ENCODE data around the gene VGF.

VGF gene

GRCh38 chr7:101138213-101138870 lies 27.0 kb downstream of the VGF start (continued):
- TF ChIP-seq ZNF354C (tag by site-specific recombination; IDR thresholded peaks at IDR 0.05; ENCODE audit: borderline replicate concordance, low read depth) (no peak), MYNN (tag by site-specific recombination; IDR thresholded peaks at IDR 0.05; ENCODE audit: borderline replicate concordance) (no peak), ZSCAN4 (tag by site-specific recombination; IDR thresholded peaks at IDR 0.05) (peak; percentile 54; the same call in 1 of the 2 replicates), INSM2 (tag by site-specific recombination; IDR thresholded peaks at IDR 0.05) (peak; percentile 92), ZNF138 (tag by site-specific recombination; IDR thresholded peaks at IDR 0.05; ENCODE audit: borderline replicate concordance) (no peak), ZBTB49 (tag by site-specific recombination; IDR thresholded peaks at IDR 0.05; ENCODE audit: low read depth) (no peak), ZNF580 (tag by site-specific recombination; IDR thresholded peaks at IDR 0.05) (peak; percentile 70), ZNF558 (tag by site-specific recombination; IDR thresholded peaks at IDR 0.05) (peak; percentile 89), GLIS2 (tag by site-specific recombination; IDR thresholded peaks at IDR 0.05) (peak; percentile 45; the same call in 1 of the 2 replicates), HOXC10 (CRISPR knock-in tag; IDR thresholded peaks at IDR 0.05) (no peak), SP2 (tag by site-specific recombination; IDR thresholded peaks at IDR 0.05) (peak; percentile 58), TRIM28 (IDR thresholded peaks at IDR 0.05; ENCODE audit: borderline replicate concordance, low read length) (no peak), ZNF501 (tag by site-specific recombination; IDR thresholded peaks at IDR 0.05) (peak; percentile 94), ZBTB20 (tag by site-specific recombination; IDR thresholded peaks at IDR 0.05) (no peak), ZNF133 (tag by site-specific recombination; IDR thresholded peaks at IDR 0.05) (no peak), GLI4 (tag by site-specific recombination; IDR thresholded peaks at IDR 0.05) (no peak), ZNF24 (tag by site-specific recombination; IDR thresholded peaks at IDR 0.05) (peak; percentile 95), ZNF26 (tag by site-specific recombination; IDR thresholded peaks at IDR 0.05) (no peak), ZNF548 (tag by site-specific recombination; IDR thresholded peaks at IDR 0.05) (no peak), SP7 (tag by site-specific recombination; IDR thresholded peaks at IDR 0.05) (peak; percentile 97), ZNF146 (tag by site-specific recombination; IDR thresholded peaks at IDR 0.05) (0 out of 2 replicates have a peak, but pooled peaks have one; percentile 36), PRDM4 (tag by site-specific recombination; IDR thresholded peaks at IDR 0.05) (peak; percentile 65), ZNF623 (tag by site-specific recombination; IDR thresholded peaks at IDR 0.05) (peak; percentile 25; the same call in 1 of the 2 replicates)
- TF ChIP-seq, protein P1, sequence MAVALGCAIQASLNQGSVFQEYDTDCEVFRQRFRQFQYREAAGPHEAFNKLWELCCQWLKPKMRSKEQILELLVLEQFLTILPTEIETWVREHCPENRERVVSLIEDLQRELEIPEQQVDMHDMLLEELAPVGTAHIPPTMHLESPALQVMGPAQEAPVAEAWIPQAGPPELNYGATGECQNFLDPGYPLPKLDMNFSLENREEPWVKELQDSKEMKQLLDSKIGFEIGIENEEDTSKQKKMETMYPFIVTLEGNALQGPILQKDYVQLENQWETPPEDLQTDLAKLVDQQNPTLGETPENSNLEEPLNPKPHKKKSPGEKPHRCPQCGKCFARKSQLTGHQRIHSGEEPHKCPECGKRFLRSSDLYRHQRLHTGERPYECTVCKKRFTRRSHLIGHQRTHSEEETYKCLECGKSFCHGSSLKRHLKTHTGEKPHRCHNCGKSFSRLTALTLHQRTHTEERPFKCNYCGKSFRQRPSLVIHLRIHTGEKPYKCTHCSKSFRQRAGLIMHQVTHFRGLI (tag by site-specific recombination; IDR thresholded peaks at IDR 0.05) = peak; percentile 37; the same call in 1 of the 2 replicates
- TF ChIP-seq, protein P2, sequence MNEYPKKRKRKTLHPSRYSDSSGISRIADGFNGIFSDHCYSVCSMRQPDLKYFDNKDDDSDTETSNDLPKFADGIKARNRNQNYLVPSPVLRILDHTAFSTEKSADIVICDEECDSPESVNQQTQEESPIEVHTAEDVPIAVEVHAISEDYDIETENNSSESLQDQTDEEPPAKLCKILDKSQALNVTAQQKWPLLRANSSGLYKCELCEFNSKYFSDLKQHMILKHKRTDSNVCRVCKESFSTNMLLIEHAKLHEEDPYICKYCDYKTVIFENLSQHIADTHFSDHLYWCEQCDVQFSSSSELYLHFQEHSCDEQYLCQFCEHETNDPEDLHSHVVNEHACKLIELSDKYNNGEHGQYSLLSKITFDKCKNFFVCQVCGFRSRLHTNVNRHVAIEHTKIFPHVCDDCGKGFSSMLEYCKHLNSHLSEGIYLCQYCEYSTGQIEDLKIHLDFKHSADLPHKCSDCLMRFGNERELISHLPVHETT (tag by site-specific recombination; IDR thresholded peaks at IDR 0.05) = peak; percentile 97

Measured in HEK293 (cell line).